ENCODE measurements around the gene KCNMB2.

The KCNMB2 gene

DNA sequence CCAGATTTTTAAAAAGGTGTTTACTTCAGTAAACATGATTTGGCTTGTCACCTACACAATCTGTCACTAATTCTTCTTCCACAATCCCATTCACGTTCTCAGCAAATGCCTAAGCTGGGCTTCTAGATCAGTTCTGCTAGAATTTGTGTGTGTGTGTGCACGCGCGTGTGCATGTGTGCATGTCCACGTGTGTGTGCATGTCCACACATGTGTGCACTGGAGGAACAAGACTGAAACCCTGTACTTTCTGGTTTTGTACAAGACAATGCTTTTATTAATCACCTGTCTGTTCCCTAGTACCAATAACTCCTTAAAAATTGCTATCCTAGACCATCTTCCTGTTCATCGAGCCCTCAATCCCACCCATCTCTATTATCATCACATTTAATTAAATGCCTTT, 229.2 kb downstream of the KCNMB2 start:
- TF ChIP-seq, protein P1, sequence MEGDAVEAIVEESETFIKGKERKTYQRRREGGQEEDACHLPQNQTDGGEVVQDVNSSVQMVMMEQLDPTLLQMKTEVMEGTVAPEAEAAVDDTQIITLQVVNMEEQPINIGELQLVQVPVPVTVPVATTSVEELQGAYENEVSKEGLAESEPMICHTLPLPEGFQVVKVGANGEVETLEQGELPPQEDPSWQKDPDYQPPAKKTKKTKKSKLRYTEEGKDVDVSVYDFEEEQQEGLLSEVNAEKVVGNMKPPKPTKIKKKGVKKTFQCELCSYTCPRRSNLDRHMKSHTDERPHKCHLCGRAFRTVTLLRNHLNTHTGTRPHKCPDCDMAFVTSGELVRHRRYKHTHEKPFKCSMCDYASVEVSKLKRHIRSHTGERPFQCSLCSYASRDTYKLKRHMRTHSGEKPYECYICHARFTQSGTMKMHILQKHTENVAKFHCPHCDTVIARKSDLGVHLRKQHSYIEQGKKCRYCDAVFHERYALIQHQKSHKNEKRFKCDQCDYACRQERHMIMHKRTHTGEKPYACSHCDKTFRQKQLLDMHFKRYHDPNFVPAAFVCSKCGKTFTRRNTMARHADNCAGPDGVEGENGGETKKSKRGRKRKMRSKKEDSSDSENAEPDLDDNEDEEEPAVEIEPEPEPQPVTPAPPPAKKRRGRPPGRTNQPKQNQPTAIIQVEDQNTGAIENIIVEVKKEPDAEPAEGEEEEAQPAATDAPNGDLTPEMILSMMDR (IDR thresholded peaks at IDR 0.05; ENCODE audit: low read depth, low read length), result no peak
- TF ChIP-seq EZH2phosphoT487 (IDR thresholded peaks at IDR 0.05; ENCODE audit: low read depth), result no peak
- Histone ChIP-seq H3K27ac (ENCODE audit: low read length) (no peak overlapping the region), H3K36me3 (replicated peaks; ENCODE audit: low read depth, low read length) (no peaks in the 10 kb centered on the region), H3K9ac (ENCODE audit: low read length) (no peak overlapping the region), H3K4me2 (ENCODE audit: low read length) (no peak overlapping the region), H3K79me2 (ENCODE audit: low read length) (no peaks in the 10 kb centered on the region), H2AFZ (ENCODE audit: low read depth, low read length) (no peak overlapping the region), H3K4me3 (ENCODE audit: low read length) (no peak overlapping the region), H3K9me3 (ENCODE audit: insufficient read depth, low read length) (no peaks in the 10 kb centered on the region), H4K20me1 (ENCODE audit: insufficient read depth, low read length) (0 out of 2 replicates have a peak, but pooled peaks cover 7% of the 10 kb centered on the region), H3K27me3 (ENCODE audit: low read depth, low read length) (no peaks in the 10 kb centered on the region), H3K4me1 (ENCODE audit: low read length) (peaks cover 28% of the 10 kb centered on the region)

DNA sequence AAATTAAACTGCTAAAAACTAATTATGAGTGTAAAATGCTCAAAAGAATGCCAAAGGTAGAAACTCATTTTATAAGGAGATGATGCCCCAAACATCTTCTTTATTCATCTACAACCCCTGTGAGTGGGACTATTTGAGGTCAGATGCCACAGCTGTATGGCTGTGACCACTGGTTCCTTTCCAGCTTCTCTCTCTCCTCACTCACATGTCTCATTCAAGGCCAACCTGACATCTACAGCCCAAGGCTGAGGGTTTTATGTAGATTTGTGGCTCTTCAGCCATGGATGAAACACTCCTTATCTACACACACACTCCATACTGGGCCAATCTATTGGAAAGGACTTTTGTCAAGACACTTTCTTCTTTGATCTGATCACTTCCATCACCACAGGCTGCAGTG, 231.3 kb downstream of the KCNMB2 start:
- H3K79me2 ChIP-seq (ENCODE audit: low read length), result no peaks in the 10 kb centered on the region
- H2AFZ ChIP-seq (ENCODE audit: low read depth, low read length), result no peak overlapping the region
- no peak for TF ChIP-seq EZH2phosphoT487 (IDR thresholded peaks at IDR 0.05; ENCODE audit: low read depth)
- TF ChIP-seq, protein P1 (IDR thresholded peaks at IDR 0.05; ENCODE audit: low read depth, low read length), result no peak
- no peaks in the 10 kb centered on the region for H3K27me3 ChIP-seq (ENCODE audit: low read depth, low read length)
- peak overlapping the region; percentile 60 for H3K4me2 ChIP-seq (ENCODE audit: low read length)
- no peak overlapping the region for H3K27ac ChIP-seq (ENCODE audit: low read length)
- no peak overlapping the region for H3K4me3 ChIP-seq (ENCODE audit: low read length)
- H3K36me3 ChIP-seq (replicated peaks; ENCODE audit: low read depth, low read length), result no peaks in the 10 kb centered on the region
- H3K9me3 ChIP-seq (ENCODE audit: insufficient read depth, low read length), result no peaks in the 10 kb centered on the region
- H4K20me1 ChIP-seq (ENCODE audit: insufficient read depth, low read length), result 0 out of 2 replicates have a peak, but pooled peaks cover 7% of the 10 kb centered on the region
- peaks cover 28% of the 10 kb centered on the region for H3K4me1 ChIP-seq (ENCODE audit: low read length)
- H3K9ac ChIP-seq (ENCODE audit: low read length), result no peak overlapping the region

DNA sequence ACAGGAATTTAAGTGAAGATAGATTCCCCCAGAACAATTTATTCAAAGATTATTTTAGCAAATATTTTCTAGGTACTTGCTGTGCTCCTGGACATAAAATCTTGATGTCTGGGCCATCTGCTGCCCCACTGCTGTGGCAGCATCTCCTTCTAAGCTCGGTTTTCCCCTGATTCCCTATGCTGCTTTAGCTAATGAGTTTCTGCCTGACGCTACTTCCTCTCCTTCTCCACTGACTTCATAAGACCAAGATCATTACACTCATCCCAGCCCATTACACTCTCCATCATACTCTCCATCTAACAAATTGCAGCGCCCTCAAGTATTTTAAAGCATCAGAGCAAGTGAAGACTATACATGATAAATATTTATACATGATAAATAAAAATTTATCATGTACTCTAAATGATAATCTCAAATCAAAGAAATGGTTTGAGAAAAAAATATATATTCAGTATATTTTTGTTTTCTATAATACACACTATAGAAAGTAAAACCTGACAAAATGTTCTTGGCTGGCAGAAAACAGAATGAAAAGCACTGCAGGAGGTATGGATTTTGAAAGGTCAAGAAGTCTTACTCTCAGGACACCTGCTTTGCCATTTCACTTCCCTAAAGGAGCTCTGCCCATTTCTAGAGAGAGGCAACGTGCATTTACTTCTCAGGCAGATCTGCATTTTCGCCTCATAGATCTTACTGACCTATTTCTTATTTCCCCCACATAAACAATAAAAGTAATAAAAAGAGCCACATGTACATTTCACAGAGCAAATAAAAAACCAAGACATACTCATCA, 232.0 kb downstream of the KCNMB2 start:
- Histone ChIP-seq H2AFZ (ENCODE audit: low read depth, low read length) (no peak overlapping the region), H3K27me3 (ENCODE audit: low read depth, low read length) (no peaks in the 10 kb centered on the region), H3K9me3 (ENCODE audit: insufficient read depth, low read length) (no peaks in the 10 kb centered on the region), H3K4me3 (ENCODE audit: low read length) (peak overlapping the region; percentile 22), H3K27ac (ENCODE audit: low read length) (no peak overlapping the region), H4K20me1 (ENCODE audit: insufficient read depth, low read length) (0 out of 2 replicates have a peak, but pooled peaks cover 7% of the 10 kb centered on the region), H3K4me1 (ENCODE audit: low read length) (peaks cover 25% of the 10 kb centered on the region), H3K79me2 (ENCODE audit: low read length) (no peaks in the 10 kb centered on the region), H3K36me3 (replicated peaks; ENCODE audit: low read depth, low read length) (no peaks in the 10 kb centered on the region), H3K4me2 (ENCODE audit: low read length) (peak overlapping the region; percentile 60), H3K9ac (ENCODE audit: low read length) (no peak overlapping the region)
- no peak for TF ChIP-seq EZH2phosphoT487 (IDR thresholded peaks at IDR 0.05; ENCODE audit: low read depth)
- TF ChIP-seq, protein P1 (IDR thresholded peaks at IDR 0.05; ENCODE audit: low read depth, low read length), result no peak

DNA sequence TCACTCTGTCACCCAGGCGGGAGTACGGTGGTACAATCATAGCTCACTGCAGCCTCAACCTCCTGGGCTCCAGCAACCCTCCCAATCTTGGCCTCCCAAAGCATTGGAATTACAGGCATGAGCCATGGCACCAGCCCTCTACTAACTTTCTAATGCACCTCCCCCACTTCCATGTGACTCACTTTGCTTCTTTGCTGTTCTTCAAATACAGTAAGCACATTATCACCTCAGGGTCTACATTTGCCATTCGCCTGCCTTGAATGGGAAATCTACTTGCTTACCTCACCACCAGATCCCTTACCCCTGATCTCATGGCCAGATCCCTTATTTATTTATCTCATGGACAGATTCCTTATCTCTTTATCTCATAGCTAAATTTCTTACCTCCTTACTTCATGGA, 235.3 kb downstream of the KCNMB2 start:
- H3K9ac ChIP-seq (ENCODE audit: low read length), result no peak overlapping the region
- H3K27ac ChIP-seq (ENCODE audit: low read length), result no peak overlapping the region
- H2AFZ ChIP-seq (ENCODE audit: low read depth, low read length), result no peak overlapping the region
- TF ChIP-seq, protein P1 (IDR thresholded peaks at IDR 0.05; ENCODE audit: low read depth, low read length), result no peak
- no peak for TF ChIP-seq EZH2phosphoT487 (IDR thresholded peaks at IDR 0.05; ENCODE audit: low read depth)
- H3K4me1 ChIP-seq (ENCODE audit: low read length), result peaks cover 26% of the 10 kb centered on the region
- H3K27me3 ChIP-seq (ENCODE audit: low read depth, low read length), result no peaks in the 10 kb centered on the region
- H4K20me1 ChIP-seq (ENCODE audit: insufficient read depth, low read length), result 0 out of 2 replicates have a peak, but pooled peaks cover 7% of the 10 kb centered on the region
- no peaks in the 10 kb centered on the region for H3K36me3 ChIP-seq (replicated peaks; ENCODE audit: low read depth, low read length)
- H3K4me3 ChIP-seq (ENCODE audit: low read length), result no peak overlapping the region
- H3K79me2 ChIP-seq (ENCODE audit: low read length), result no peaks in the 10 kb centered on the region
- no peak overlapping the region for H3K4me2 ChIP-seq (ENCODE audit: low read length)
- H3K9me3 ChIP-seq (ENCODE audit: insufficient read depth, low read length), result no peaks in the 10 kb centered on the region

All from OCI-LY3 (cell line).